ENCODE results near the gene ERGIC1.
A peak's percentile ranks its signal among the peaks of the same experiment; 100 is the strongest.
"Not testable (repeated sequence)": the region's sequence is repeated elsewhere in the genome, so short reads cannot be mapped to it uniquely, and the experiment has no call there.

The ERGIC1 gene

GRCh38 chr5:172854971-172855370 is 20.9 kb downstream of the ERGIC1 start:
- in situ Hi-C loops (cut with HindIII; ENCODE audit: low pct_ligation_motif_present, low pct_unique_long_range_greater_than_20kb, low sequenced_read_pairs), result no loop called here
- no peak for DNase-seq

DNA sequence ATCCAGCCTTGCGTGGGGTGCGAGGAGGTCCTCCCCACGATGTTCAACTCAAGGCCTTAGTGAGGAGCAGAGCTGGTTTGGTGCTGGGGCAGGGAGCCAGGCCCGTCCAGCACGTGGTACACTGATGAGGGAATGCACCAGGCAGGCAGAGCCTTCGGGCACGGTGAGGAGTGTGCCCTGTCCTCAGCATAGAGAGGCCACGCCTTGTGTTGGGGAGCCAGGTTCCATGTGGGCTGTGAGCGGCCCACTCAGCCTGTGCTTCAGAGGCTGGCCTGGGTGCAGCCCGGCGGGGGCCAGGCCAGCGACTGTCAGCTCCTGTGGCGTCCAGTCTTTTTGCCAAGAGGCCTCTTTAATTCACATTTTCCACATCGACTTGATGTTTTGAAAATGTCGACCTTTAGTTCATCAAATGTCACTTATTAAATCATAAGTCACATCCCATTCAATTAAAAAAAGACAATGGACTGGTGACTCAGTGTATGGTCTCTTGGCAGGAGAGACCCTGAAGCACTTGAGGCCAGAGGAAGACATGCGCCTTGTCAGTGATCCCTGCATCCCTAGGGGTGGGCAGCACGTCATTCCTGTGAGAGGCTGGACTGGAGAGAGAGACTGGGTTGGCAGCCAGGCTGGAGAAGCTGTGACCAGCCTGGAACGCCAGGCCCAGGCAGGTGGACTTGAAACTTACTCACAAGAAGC is 21.7 kb downstream of the ERGIC1 start:
- in situ Hi-C loops (cut with HindIII; ENCODE audit: low pct_ligation_motif_present, low pct_unique_long_range_greater_than_20kb, low sequenced_read_pairs), result no loop called here
- no peak for DNase-seq

DNA sequence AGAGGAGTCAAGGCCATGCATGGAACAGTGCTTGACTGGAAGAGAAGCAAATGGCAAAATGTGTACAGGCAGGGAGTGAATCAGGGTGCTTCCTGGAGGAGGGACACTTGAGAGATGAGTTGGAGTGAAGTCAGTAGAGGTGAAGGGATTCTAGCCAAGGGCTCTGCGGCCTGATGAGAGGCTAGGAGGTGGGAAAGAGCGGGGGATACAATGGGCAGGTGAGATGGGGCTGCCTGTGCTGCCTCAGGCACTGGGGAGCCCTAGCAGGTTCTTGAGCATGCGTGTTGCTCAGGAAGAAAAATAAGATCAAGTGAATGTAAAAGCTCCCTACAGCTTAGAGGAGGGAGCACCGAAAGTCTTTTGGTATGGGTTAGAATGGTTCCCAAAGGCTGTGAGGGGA is 22.3 kb downstream of the ERGIC1 start:
- in situ Hi-C loops (cut with HindIII; ENCODE audit: low pct_ligation_motif_present, low pct_unique_long_range_greater_than_20kb, low sequenced_read_pairs), result no loop called here
- DNase-seq, result no peak

DNA sequence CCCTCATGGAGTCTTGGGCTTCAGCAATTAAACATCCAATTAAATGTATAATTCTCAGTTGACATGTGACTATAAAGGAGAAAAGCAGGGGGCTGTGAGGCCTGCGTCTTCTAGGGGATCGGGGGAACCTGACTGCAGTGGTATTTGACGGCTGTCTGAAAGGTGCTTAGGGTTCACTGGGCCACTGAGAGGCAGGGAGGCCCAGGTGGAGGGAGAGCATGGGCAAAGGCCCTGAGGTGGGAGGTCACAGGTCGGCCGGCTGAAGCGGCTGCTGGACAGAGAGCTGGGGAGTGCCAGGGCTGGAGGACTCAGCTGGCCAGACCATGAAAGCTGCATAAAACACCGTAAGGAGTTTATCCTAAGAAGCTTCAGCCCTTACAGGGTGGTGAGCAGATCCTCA is 23.9 kb downstream of the ERGIC1 start:
- in situ Hi-C loops (cut with HindIII; ENCODE audit: low pct_ligation_motif_present, low pct_unique_long_range_greater_than_20kb, low sequenced_read_pairs), result no loop called here
- no peak for DNase-seq

GRCh38 chr5:172858511-172858989 is 24.5 kb downstream of the ERGIC1 start:
- in situ Hi-C loops (cut with HindIII; ENCODE audit: low pct_ligation_motif_present, low pct_unique_long_range_greater_than_20kb, low sequenced_read_pairs), result no loop called here
- no peak for DNase-seq

DNA sequence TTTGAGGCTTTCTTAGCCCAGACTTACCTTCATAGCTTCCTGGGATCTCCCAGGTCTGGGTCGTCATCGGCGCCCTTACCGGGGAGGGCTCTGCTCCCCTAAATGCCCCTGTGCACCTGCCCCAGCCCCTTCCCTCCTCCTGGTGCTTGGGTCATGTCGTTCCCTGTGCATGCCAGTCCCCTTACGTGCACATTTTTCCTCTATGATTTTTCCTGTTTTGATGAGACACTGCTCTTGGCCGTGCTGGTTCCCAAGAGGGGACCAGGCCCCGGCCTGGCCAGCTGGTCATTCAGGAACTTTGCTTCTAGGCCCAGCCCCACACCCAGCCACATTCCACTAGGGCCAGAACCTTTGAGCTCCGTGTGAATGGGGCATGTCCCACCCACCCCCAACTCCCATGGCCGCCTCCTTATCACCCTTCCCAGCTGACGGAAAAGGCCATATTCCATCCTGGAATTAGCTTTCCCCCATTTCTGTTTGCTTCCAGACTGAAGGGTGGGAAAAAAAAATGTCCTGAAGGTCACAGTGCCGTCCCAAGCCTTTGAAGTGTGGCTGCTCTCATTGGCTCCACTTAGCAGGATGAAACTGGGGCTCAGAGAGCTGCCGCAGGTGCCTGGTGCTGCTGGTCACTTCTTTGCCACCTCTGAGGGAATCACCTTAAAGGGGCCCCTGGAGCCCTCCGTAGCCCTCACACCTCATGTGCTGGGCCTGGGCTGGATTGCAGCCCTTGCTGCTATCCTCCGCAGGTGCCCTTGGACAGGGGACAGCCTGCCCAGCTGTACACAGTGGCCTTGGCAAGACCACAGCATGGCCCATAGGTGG is 25.1 kb downstream of the ERGIC1 start:
- DNase-seq, result no peak
- in situ Hi-C loops (cut with HindIII; ENCODE audit: low pct_ligation_motif_present, low pct_unique_long_range_greater_than_20kb, low sequenced_read_pairs), result no loop called here

GRCh38 chr5:172859966-172860365 is 25.9 kb downstream of the ERGIC1 start:
- no peak for DNase-seq
- in situ Hi-C loops (cut with HindIII; ENCODE audit: low pct_ligation_motif_present, low pct_unique_long_range_greater_than_20kb, low sequenced_read_pairs), result no loop called here

DNA sequence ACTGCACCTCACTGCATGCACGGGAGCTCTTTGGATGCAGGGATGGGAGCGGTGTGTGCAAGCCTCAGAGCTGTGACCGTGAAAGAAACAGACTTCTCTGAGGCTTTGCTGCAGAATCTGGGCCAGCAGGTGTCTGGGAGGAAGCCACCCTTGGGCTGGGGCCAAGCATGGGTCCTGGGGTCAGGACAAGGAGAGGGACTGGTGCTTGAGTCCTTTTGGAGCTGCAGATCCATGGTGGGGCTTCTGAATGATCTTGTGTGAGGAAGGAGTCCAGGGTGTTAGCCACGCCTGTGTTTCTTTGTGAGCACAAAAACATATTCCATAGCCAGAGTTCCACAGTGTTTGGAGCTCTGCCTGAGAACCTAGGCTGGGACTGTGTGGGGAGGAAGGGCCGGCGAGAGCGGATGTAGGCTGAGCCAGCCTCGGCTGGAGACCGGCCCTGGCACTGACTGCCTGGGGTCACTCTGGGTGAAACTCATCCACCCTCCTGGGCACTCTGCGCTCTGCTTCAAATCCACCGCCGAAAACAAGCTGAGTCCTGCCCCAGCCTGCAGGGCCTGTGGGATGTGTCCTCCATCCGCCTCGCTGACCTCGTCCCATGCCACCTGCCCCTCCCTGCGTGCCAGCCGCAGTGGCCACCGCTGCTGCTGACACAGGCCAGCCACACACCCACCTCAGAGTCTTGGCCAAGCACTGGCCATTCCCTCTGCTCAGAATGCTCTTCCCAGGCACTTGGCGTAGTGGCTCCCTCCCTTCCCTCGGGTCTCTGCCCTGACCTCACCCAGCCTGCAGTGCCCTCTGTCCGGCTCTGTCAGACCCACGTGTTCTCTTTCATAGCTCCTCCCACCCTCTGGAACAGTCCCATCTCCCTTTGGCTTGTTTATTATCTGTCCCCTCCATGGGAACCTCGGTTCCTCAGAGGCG is 26.7 kb downstream of the ERGIC1 start:
- in situ Hi-C loops (cut with HindIII; ENCODE audit: low pct_ligation_motif_present, low pct_unique_long_range_greater_than_20kb, low sequenced_read_pairs), result no loop called here
- DNase-seq, result no peak

- in situ Hi-C loops (cut with HindIII; ENCODE audit: low pct_ligation_motif_present, low pct_unique_long_range_greater_than_20kb, low sequenced_read_pairs), result no loop called here
- DNase-seq, result no peak
These were observed 27.4 kb downstream of the ERGIC1 start for GRCh38 chr5:172861461-172861860.

- in situ Hi-C loops (cut with HindIII; ENCODE audit: low pct_ligation_motif_present, low pct_unique_long_range_greater_than_20kb, low sequenced_read_pairs), result no loop called here
- no peak for DNase-seq
These were observed 28.2 kb downstream of the ERGIC1 start for GRCh38 chr5:172862165-172862801.

- in situ Hi-C loops (cut with HindIII; ENCODE audit: low pct_ligation_motif_present, low pct_unique_long_range_greater_than_20kb, low sequenced_read_pairs); DNase-seq: not testable (repeated sequence)
These were observed 30.1 kb downstream of the ERGIC1 start for GRCh38 chr5:172864171-172864570.

DNA sequence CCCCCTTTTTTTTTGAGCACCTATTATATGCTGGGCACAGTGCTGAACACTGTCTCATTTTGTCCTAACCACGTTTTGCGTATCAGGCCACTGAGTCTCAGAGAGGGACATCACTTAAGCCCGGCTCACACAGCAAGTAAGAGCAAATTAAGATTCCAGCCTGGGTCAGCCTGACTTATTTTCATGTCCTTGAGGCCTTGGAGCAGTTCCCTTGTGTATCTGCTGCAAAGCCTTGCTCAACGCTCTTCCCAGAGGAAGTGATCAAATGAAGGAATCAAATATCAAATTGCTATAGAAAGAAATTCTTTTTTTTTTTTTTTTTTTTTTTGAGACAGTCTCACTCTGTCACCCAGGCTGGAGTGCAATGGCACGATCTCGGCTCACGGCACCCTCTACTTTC is 30.7 kb downstream of the ERGIC1 start:
- in situ Hi-C loops (cut with HindIII; ENCODE audit: low pct_ligation_motif_present, low pct_unique_long_range_greater_than_20kb, low sequenced_read_pairs), result no loop called here
- no peak for DNase-seq

- no peak for DNase-seq
- in situ Hi-C loops (cut with HindIII; ENCODE audit: low pct_ligation_motif_present, low pct_unique_long_range_greater_than_20kb, low sequenced_read_pairs), result no loop called here
These were observed 32.3 kb downstream of the ERGIC1 start for GRCh38 chr5:172866378-172866777.

GRCh38 chr5:172866802-172867748 is 33.0 kb downstream of the ERGIC1 start:
- DNase-seq, result no peak
- in situ Hi-C loops (cut with HindIII; ENCODE audit: low pct_ligation_motif_present, low pct_unique_long_range_greater_than_20kb, low sequenced_read_pairs), result no loop called here

GRCh38 chr5:172867761-172868435 is 33.8 kb downstream of the ERGIC1 start:
- in situ Hi-C loops (cut with HindIII; ENCODE audit: low pct_ligation_motif_present, low pct_unique_long_range_greater_than_20kb, low sequenced_read_pairs), result no loop called here

GRCh38 chr5:172868436-172868923 is 34.4 kb downstream of the ERGIC1 start:
- in situ Hi-C loops (cut with HindIII; ENCODE audit: low pct_ligation_motif_present, low pct_unique_long_range_greater_than_20kb, low sequenced_read_pairs), result no loop called here
- peak; percentile 83 for DNase-seq

More at GRCh38 chr5:172867761-172868435, 33.8 kb downstream of the ERGIC1 start:
- DNase-seq, result no peak

All from ACHN (cell line).